ENCODE results near the gene KCNK17. TPM values are rescaled to one million over a fixed set of nuclear protein-coding genes. Genes with fewer than 3 reads are reported as not detected.

KCNK17 gene
- total and polyA plus RNA-seq, 2 of the 8 experiments (the other 6 are each of a cell fraction or from before 2014, with no cell fraction given): 2.9 to 3.4 TPM

GRCh38 chr6:39261751-39262150, 52.5 kb downstream of the KCNK17 start:
- peak overlapping the region; percentile 28 for H3K4ac ChIP-seq (replicated peaks; ENCODE audit: insufficient read length, low read depth, low read length)
- no peak for DNase-seq (ENCODE audit: low read depth in 1 of 2, low spot score in 2 of 2)
- H4K91ac ChIP-seq (replicated peaks; ENCODE audit: insufficient read length, low read length): peak overlapping the region; percentile 62
- 89% methylated on average over 3 of the region's 3 CpGs; no CpG with 5 or more reads in 1 of the 2 experiments for WGBS, 2 experiments (ENCODE audit: extremely low coverage in 1 of 2, insufficient coverage in 1 of 2, insufficient read length in 1 of 2, insufficient replicate concordance in 2 of 2, low coverage in 1 of 2, low lambda C conversion rate in 2 of 2, missing lambda C conversion rate in 1 of 2)
- H3K23ac ChIP-seq (ENCODE audit: insufficient read length): no peak overlapping the region
- no peak overlapping the region for H2AFZ ChIP-seq (ENCODE audit: low read length)
- peak overlapping the region; percentile 62 for H2BK120ac ChIP-seq (replicated peaks; ENCODE audit: low read depth, low read length)
- H4K5ac ChIP-seq (ENCODE audit: insufficient read length, low read depth, low read length): no peak overlapping the region
- FAIRE-seq: no peak
- H2BK15ac ChIP-seq (ENCODE audit: low read length): peak overlapping the region; percentile 3
- no peaks in the 10 kb centered on the region for H3K27me3 ChIP-seq (replicated peaks in 1 of 4; ENCODE audit: control insufficient read depth in 3 of 4, extremely low read depth in 1 of 4, insufficient read depth in 3 of 4, low read length in 3 of 4)
- CTCF ChIA-PET (ENCODE audit: partially characterized antibody): interaction anchor here (0.8 to 2.6 kb wide), 6 partner anchors 32 to 102 kb away, joined by 3 to 15 read pairs (median 4); no protein-coding TSS in a partner anchor
- H2BK12ac ChIP-seq (ENCODE audit: low read depth, low read length): peak overlapping the region; percentile 76; the same call in 1 of the 2 replicates
- no peak overlapping the region for H4K8ac ChIP-seq (ENCODE audit: extremely low read depth, insufficient read depth, low read length)
- no peak overlapping the region for H3K56ac ChIP-seq (replicated peaks; ENCODE audit: insufficient read length, low read depth, low read length)
- 0 out of 2 replicates have a peak overlapping the region, but pooled peaks have one; percentile 84 for H2AK5ac ChIP-seq (ENCODE audit: low read depth, low read length)
- no peak overlapping the region for H3K27ac ChIP-seq (ENCODE audit: low read depth, low read length)
- H3K23me2 ChIP-seq (ENCODE audit: low read depth, low read length): no peaks in the 10 kb centered on the region
- H2BK5ac ChIP-seq (ENCODE audit: low read depth, low read length): peak overlapping the region; percentile 67; the same call in 1 of the 2 replicates
- no peaks in the 10 kb centered on the region for H3K36me3 ChIP-seq (ENCODE audit: control insufficient read depth in 2 of 4, insufficient read depth in 4 of 4, low read length in 3 of 4)
- no peak overlapping the region for H3K4me3 ChIP-seq (ENCODE audit: extremely low read depth in 1 of 4, insufficient read depth in 2 of 4, low read depth in 3 of 4, low read length in 4 of 4)
- H2BK20ac ChIP-seq (ENCODE audit: low read length): peak overlapping the region; percentile 94
- no peaks in the 10 kb centered on the region for H3K9me3 ChIP-seq (ENCODE audit: insufficient read depth in 2 of 2, low read depth in 1 of 2, low read length in 1 of 2)
- peak overlapping the region; percentile 28; the same call in 1 of the 2 replicates for H3K18ac ChIP-seq (ENCODE audit: extremely low read depth, low read length)
- no peak overlapping the region for H3K14ac ChIP-seq (ENCODE audit: insufficient read length)
- H3K79me1 ChIP-seq (ENCODE audit: low read depth, low read length): no peaks in the 10 kb centered on the region
- H4K20me1 ChIP-seq (replicated peaks in 1 of 2; ENCODE audit: control insufficient read depth in 1 of 2, insufficient read depth in 2 of 2, low read length in 2 of 2): no peaks in the 10 kb centered on the region
- no peak overlapping the region for H3K4me2 ChIP-seq (ENCODE audit: insufficient read depth in 1 of 2, low read depth in 2 of 2, low read length in 2 of 2)
- peaks cover 0 to 6% (median 4%) of the 10 kb centered on the region in 4 experiments; a peak in 4 of 7 replicates for H3K4me1 ChIP-seq (replicated peaks in 1 of 4; ENCODE audit: control insufficient read depth in 3 of 4, insufficient read depth in 4 of 4, low read length in 3 of 4)
- TF ChIP-seq, protein P1, sequence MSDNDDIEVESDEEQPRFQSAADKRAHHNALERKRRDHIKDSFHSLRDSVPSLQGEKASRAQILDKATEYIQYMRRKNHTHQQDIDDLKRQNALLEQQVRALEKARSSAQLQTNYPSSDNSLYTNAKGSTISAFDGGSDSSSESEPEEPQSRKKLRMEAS (IDR thresholded peaks at IDR 0.05): no peak
- no peak for TF ChIP-seq YY1 (IDR thresholded peaks at IDR 0.05; ENCODE audit: low read depth, low read length)
- TF ChIP-seq EP300 (IDR thresholded peaks at IDR 0.05; ENCODE audit: borderline replicate concordance in 1 of 2, low read depth in 2 of 2, low read length in 2 of 2): no peak
- TF ChIP-seq, protein P2, sequence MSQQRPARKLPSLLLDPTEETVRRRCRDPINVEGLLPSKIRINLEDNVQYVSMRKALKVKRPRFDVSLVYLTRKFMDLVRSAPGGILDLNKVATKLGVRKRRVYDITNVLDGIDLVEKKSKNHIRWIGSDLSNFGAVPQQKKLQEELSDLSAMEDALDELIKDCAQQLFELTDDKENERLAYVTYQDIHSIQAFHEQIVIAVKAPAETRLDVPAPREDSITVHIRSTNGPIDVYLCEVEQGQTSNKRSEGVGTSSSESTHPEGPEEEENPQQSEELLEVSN (IDR thresholded peaks at IDR 0.05): no peak
- TF ChIP-seq BCL11A (IDR thresholded peaks at IDR 0.05; ENCODE audit: low read depth in 2 of 2, low read length in 2 of 2): no peak
- no peak for TF ChIP-seq RFX5 (IDR thresholded peaks at IDR 0.05; ENCODE audit: borderline replicate concordance, low read depth, low read length)
- no peak for TF ChIP-seq RNF2 (IDR thresholded peaks at IDR 0.05; ENCODE audit: borderline replicate concordance, low read depth, low read length, missing control alignments, poor library complexity, severe bottlenecking)
- no peak for TF ChIP-seq CHD2 (IDR thresholded peaks at IDR 0.05; ENCODE audit: low read length)
- no peak for TF ChIP-seq JUND (IDR thresholded peaks at IDR 0.05; ENCODE audit: low read length)
- no peak for TF ChIP-seq RAD21 (IDR thresholded peaks at IDR 0.05 in 1 of 2, conservative IDR thresholded peaks at IDR 0.05 in 1 of 2; ENCODE audit: low read depth in 2 of 2, low read length in 2 of 2)
- no peak overlapping the region for H3K9ac ChIP-seq (replicated peaks in 1 of 4; ENCODE audit: extremely low read depth in 1 of 4, low read depth in 3 of 4, low read length in 3 of 4)
- H3K79me2 ChIP-seq (ENCODE audit: control insufficient read depth in 1 of 2, insufficient read depth in 2 of 2, low read length in 2 of 2): no peaks in the 10 kb centered on the region
- POLR2A ChIA-PET (ENCODE audit: partially characterized antibody): no interaction called here

Data from H1 (cell line).